NCI-H2081 (cell line): ENCODE data around the gene JPH3.

Source experiments
- DNase-seq, 2 experiments: peaks; one replicate each; lab custom pipeline; 2025; lab: John Stamatoyannopoulos, UW

Gene JPH3

DNA sequence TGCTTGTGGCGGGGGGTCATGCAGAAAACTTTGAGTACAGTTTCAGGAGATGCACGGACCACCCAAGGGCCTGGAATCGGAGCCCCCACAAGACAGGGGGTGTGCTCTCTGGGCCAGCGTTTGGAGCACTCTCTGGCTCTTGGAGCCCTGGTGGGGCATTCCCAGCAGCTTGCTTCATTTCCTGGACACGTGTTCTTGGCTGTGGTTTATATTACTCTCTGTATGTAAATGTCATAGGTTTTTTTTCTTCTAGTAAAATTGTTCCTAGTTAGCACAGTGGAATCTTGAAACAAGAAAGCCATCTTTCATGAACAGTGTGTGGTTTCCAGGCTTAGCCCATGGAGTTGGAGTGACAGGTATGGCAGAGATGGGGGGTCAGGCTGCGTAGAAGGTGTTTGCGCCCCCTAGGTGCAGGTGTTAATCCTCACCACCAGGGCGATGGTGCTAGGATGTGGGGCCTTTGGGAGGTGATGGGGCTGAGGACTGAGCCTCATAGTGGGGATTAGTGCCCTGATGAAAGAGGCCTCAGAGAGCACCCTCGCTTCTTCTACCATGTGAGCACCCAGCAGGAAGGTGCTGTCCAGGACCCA, 79.8 kb downstream of the JPH3 start:
- no peak for DNase-seq

DNA sequence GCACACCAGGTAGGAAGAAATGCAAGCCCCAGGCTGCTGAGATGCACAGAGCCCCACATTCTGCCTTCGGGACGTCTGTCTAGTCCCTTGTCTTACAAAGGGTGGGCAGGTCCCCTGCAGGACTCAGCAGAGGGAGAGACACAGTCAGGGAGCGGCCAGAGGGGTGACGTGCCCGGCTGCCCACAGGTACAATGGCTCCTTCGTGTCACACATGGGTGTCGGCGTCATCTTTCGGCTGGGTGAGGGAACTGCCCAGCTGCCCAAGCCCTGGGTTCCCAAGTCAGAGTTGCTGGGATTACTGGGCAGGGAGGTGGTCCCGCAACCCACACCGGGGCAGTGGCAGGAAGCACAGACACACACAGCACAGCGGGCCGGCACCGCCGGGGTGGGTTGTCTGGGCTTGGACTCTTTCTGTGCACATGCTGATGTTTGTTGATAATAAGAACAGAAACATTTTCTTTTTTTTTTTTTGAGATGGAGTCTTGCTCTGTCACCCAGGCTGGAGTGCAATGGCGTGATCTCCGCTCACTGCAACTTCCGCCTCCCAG, 80.6 kb downstream of the JPH3 start:
- no peak for DNase-seq

DNA sequence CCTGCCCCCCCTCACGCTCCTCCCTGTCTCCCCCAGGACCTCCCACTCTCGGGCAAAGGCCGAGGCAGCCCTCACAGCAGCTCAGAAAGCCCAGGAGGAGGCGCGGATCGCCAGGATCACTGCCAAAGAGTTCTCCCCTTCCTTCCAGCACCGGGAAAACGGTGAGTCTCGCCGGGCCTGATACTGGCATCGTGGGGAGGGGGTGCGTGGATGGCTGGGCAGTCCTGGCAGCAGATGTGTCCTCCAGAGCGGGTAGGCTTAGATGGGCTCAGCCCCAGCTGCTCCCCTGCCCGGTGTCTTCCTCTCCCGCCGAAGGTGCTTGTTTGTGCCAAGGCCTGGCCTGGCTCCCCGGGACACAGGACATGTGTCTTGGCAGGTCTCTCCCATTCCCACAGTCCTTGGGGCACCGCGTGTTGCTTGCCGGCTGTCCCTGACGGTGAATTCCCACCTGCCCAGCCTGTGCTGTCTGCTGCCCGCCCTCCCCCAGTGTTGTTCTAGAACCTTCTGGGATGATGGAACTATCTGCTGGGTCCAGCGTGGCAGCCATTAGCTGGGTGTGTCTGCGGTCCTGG, 81.9 kb downstream of the JPH3 start:
- no peak for DNase-seq

GRCh38 chr16:87684711-87685404, 82.5 kb downstream of the JPH3 start:
- no peak for DNase-seq

DNA sequence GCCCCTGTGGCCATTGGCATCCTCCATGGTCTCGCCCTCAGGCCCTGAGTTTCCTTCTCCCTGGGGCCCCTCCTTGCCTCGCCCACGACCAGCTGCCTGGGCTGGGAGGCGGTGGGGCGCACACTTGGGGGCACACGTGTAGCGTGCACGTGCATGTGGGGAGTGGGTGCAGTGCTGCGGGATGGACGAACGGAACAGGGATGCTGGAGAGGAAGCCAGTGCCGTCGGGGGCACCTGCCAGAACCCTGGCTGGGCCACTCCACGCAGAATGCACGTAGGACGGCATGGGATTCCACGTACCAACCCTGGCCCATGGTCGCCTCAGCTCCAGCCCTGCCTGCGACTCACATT, 83.1 kb downstream of the JPH3 start:
- DNase-seq: no peak

GRCh38 chr16:87685766-87686165, 83.5 kb downstream of the JPH3 start:
- DNase-seq: no peak

DNA sequence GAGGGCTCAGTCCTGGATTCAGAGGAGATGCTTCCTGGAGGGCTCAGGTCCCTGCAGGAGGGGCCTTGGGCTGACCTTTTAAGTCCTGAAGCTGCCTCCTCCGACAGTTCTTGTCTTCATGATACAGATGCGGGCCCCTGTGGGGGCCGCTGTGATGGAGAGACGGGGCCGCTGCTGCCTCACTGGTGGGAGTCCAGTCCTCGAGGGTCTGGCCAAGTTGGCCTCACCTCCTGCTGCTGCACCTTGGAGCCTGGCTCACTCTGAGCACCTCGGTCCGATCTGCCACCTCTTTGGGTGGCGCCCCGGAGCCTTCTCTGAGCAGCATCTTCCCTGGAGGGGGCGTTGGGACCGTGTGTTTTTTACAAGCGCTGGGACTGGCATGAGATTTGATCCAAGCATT, 84.4 kb downstream of the JPH3 start:
- DNase-seq: no peak

GRCh38 chr16:87687126-87687910, 85.0 kb downstream of the JPH3 start:
- no peak for DNase-seq

GRCh38 chr16:87687998-87688529, 85.8 kb downstream of the JPH3 start:
- DNase-seq: no peak

- no peak for DNase-seq
These were observed 86.8 kb downstream of the JPH3 start for GRCh38 chr16:87688876-87689815.

- DNase-seq: no peak
These were observed 87.7 kb downstream of the JPH3 start for GRCh38 chr16:87689956-87690465.

DNA sequence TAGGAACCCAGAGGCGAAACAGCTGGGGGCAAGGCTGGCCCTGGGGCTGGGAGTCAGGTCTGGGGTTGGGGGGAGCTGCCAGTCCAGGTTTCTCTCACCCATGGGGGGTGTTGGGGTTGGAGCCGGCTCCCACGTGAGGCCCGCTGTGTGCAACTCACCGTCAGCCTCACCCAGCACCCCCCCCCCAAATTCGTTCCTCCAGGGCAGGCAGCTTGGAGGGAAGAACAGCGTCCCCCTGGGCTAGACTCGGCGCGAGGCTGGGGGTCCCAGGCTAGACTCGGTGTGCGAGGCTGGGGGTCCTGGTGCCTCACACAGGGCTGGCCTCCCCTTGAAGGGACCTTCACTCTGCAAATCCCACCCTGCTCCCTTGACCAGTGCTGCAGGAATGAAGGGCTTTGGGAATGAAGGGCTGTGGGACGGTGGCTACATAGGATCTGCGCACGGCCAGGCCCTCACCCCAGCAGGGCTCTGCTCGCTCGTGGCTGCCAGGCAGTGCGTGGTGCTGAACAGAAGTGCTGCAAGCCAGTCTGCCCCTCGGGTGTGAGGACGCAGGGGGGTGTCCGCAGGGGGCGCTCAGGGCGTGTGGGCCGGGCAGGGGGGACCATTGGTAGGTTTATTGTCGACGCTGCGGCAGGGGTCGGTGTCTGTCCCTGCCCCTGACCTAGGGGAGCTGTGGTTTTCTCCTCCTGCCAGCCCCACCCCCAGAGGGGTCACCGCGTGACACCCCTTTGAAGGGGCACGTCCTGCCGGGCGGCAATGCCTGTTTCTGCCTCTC, 88.8 kb downstream of the JPH3 start:
- DNase-seq: no peak

- no peak for DNase-seq
These were observed 89.4 kb downstream of the JPH3 start for GRCh38 chr16:87691686-87692079.

GRCh38 chr16:87692176-87692575, 89.9 kb downstream of the JPH3 start:
- no peak for DNase-seq

GRCh38 chr16:87692756-87693155, 90.4 kb downstream of the JPH3 start:
- no peak for DNase-seq

- DNase-seq: no peak
These were observed 91.5 kb downstream of the JPH3 start for GRCh38 chr16:87693827-87694226.

- DNase-seq: no peak
These were observed 92.3 kb downstream of the JPH3 start for GRCh38 chr16:87694441-87695125.

- DNase-seq: no peak
These were observed 93.2 kb downstream of the JPH3 start for GRCh38 chr16:87695534-87695933.

DNA sequence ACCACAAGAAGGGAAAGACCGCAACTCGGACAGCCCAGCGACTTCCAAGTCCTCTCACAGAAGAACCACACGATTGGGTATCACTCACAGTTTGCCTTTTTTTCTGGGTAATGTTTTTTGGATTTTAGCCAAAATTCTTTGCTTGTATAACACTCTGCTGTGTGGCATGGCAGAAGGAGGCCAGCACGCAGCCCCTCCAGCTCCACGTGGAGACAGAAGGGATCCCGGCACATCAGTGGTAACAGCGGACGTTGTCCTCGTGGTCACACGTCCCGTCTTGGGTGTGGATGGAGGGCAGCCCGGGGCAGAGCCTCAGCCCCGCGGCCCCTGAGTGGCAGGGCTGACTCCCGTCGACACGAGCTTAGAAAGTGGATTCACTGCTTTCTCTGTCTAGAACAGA, 94.4 kb downstream of the JPH3 start:
- no peak for DNase-seq

- DNase-seq: no peak
These were observed 94.9 kb downstream of the JPH3 start for GRCh38 chr16:87697256-87697655.
